ENCODE results near the gene BCAS3.
"Not testable (repeated sequence)": the region's sequence is repeated elsewhere in the genome, so short reads cannot be mapped to it uniquely, and the experiment has no call there.

- TF ChIP-seq CTCF (conservative IDR thresholded peaks at IDR 0.05; ENCODE audit: low read length); EZH2phosphoT487 (IDR thresholded peaks at IDR 0.05; ENCODE audit: borderline replicate concordance, low read depth, low read length): not testable (repeated sequence)
Measured at GRCh38 chr17:61429831-61430230, 752.2 kb downstream of the BCAS3 start.
